ENCODE measurements around the gene AOPEP. TPM values are rescaled to one million over a fixed set of nuclear protein-coding genes. Genes with fewer than 3 reads are reported as not detected.

The AOPEP gene
- total and polyA plus RNA-seq, 2 of the 13 experiments (the other 11 are each of a cell fraction or from before 2014, with no cell fraction given), result 22.2 to 41.6 TPM

- TF ChIP-seq, protein P1, sequence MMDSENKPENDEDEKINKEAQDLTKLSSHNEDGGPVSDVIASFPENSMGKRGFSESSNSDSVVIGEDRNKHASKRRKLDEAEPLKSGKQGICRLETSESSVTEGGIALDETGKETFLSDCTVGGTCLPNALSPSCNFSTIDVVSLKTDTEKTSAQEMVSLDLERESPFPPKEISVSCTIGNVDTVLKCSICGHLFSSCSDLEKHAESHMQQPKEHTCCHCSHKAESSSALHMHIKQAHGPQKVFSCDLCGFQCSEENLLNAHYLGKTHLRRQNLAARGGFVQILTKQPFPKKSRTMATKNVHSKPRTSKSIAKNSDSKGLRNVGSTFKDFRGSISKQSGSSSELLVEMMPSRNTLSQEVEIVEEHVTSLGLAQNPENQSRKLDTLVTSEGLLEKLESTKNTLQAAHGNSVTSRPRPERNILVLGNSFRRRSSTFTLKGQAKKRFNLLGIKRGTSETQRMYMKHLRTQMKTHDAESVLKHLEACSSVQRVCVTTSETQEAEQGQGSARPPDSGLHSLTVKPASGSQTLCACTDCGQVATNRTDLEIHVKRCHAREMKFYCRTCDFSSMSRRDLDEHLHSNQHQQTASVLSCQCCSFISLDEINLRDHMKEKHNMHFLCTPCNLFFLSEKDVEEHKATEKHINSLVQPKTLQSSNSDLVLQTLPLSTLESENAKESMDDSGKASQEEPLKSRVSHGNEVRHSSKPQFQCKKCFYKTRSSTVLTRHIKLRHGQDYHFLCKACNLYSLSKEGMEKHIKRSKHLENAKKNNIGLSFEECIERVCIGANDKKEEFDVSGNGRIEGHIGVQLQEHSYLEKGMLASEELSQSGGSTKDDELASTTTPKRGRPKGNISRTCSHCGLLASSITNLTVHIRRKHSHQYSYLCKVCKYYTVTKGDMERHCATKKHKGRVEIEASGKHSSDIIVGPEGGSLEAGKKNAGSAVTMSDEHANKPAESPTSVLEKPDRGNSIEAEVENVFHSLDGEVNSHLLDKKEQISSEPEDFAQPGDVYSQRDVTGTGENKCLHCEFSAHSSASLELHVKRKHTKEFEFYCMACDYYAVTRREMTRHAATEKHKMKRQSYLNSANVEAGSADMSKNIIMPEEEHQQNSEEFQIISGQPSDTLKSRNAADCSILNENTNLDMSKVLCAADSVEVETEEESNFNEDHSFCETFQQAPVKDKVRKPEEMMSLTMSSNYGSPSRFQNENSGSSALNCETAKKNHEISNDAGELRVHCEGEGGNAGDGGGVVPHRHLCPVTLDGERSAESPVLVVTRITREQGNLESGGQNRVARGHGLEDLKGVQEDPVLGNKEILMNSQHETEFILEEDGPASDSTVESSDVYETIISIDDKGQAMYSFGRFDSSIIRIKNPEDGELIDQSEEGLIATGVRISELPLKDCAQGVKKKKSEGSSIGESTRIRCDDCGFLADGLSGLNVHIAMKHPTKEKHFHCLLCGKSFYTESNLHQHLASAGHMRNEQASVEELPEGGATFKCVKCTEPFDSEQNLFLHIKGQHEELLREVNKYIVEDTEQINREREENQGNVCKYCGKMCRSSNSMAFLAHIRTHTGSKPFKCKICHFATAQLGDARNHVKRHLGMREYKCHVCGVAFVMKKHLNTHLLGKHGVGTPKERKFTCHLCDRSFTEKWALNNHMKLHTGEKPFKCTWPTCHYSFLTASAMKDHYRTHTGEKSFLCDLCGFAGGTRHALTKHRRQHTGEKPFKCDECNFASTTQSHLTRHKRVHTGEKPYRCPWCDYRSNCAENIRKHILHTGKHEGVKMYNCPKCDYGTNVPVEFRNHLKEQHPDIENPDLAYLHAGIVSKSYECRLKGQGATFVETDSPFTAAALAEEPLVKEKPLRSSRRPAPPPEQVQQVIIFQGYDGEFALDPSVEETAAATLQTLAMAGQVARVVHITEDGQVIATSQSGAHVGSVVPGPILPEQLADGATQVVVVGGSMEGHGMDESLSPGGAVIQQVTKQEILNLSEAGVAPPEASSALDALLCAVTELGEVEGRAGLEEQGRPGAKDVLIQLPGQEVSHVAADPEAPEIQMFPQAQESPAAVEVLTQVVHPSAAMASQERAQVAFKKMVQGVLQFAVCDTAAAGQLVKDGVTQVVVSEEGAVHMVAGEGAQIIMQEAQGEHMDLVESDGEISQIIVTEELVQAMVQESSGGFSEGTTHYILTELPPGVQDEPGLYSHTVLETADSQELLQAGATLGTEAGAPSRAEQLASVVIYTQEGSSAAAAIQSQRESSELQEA (CRISPR knock-in tag; IDR thresholded peaks at IDR 0.05; ENCODE audit: not compliant biosample characterization), result no peak
- TF ChIP-seq PLRG1 (conservative IDR thresholded peaks at IDR 0.05) (no peak), HNRNPL (IDR thresholded peaks at IDR 0.05; ENCODE audit: low read depth, low read length) (no peak), GLMP (CRISPR knock-in tag; IDR thresholded peaks at IDR 0.05; ENCODE audit: borderline replicate concordance) (no peak), PHF5A (CRISPR knock-in tag; IDR thresholded peaks at IDR 0.05; ENCODE audit: low read depth, unreplicated experiment) (peak; percentile 53), ZNF749 (CRISPR knock-in tag; IDR thresholded peaks at IDR 0.05; ENCODE audit: borderline replicate concordance) (no peak), DR1 (CRISPR knock-in tag; IDR thresholded peaks at IDR 0.05) (peak; percentile 60; the same call in 1 of the 2 replicates), SOX6 (IDR thresholded peaks at IDR 0.05) (no peak), SOX6 (CRISPR knock-in tag; IDR thresholded peaks at IDR 0.05) (peak; percentile 91)
- TF ChIP-seq, protein P2, sequence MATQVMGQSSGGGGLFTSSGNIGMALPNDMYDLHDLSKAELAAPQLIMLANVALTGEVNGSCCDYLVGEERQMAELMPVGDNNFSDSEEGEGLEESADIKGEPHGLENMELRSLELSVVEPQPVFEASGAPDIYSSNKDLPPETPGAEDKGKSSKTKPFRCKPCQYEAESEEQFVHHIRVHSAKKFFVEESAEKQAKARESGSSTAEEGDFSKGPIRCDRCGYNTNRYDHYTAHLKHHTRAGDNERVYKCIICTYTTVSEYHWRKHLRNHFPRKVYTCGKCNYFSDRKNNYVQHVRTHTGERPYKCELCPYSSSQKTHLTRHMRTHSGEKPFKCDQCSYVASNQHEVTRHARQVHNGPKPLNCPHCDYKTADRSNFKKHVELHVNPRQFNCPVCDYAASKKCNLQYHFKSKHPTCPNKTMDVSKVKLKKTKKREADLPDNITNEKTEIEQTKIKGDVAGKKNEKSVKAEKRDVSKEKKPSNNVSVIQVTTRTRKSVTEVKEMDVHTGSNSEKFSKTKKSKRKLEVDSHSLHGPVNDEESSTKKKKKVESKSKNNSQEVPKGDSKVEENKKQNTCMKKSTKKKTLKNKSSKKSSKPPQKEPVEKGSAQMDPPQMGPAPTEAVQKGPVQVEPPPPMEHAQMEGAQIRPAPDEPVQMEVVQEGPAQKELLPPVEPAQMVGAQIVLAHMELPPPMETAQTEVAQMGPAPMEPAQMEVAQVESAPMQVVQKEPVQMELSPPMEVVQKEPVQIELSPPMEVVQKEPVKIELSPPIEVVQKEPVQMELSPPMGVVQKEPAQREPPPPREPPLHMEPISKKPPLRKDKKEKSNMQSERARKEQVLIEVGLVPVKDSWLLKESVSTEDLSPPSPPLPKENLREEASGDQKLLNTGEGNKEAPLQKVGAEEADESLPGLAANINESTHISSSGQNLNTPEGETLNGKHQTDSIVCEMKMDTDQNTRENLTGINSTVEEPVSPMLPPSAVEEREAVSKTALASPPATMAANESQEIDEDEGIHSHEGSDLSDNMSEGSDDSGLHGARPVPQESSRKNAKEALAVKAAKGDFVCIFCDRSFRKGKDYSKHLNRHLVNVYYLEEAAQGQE (IDR thresholded peaks at IDR 0.05; ENCODE audit: borderline replicate concordance in 1 of 2, low read depth in 1 of 2, low read length in 2 of 2), result peak in 1 of 2 experiments; percentile 53; a peak in 1 of 4 replicates
- TF ChIP-seq, protein P3, sequence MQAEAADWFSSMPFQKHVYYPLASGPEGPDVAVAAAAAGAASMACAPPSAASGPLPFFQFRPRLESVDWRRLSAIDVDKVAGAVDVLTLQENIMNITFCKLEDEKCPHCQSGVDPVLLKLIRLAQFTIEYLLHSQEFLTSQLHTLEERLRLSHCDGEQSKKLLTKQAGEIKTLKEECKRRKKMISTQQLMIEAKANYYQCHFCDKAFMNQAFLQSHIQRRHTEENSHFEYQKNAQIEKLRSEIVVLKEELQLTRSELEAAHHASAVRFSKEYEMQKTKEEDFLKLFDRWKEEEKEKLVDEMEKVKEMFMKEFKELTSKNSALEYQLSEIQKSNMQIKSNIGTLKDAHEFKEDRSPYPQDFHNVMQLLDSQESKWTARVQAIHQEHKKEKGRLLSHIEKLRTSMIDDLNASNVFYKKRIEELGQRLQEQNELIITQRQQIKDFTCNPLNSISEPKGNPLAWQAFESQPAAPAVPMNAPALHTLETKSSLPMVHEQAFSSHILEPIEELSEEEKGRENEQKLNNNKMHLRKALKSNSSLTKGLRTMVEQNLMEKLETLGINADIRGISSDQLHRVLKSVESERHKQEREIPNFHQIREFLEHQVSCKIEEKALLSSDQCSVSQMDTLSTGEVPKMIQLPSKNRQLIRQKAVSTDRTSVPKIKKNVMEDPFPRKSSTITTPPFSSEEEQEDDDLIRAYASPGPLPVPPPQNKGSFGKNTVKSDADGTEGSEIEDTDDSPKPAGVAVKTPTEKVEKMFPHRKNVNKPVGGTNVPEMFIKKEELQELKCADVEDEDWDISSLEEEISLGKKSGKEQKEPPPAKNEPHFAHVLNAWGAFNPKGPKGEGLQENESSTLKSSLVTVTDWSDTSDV (CRISPR knock-in tag; IDR thresholded peaks at IDR 0.05), result no peak
These were observed 265.7 kb downstream of the AOPEP start (continued) for GRCh38 chr9:94991961-94992907.
